Stimulated activated CD8-positive, alpha-beta memory T cell treated with anti-CD3 and anti-CD28 coated beads, Interleukin-7, amount 100 ng/mL, for 4 hours (primary cell): ENCODE data around the gene TTC9.

Experiments used
- DNase-seq, 2 donors: peaks; one replicate each; pipeline ENCODE4 v3.0.0-alpha.2; 2020; ENCODE audit warnings: low read depth in 2 of 2

TTC9 gene

DNA sequence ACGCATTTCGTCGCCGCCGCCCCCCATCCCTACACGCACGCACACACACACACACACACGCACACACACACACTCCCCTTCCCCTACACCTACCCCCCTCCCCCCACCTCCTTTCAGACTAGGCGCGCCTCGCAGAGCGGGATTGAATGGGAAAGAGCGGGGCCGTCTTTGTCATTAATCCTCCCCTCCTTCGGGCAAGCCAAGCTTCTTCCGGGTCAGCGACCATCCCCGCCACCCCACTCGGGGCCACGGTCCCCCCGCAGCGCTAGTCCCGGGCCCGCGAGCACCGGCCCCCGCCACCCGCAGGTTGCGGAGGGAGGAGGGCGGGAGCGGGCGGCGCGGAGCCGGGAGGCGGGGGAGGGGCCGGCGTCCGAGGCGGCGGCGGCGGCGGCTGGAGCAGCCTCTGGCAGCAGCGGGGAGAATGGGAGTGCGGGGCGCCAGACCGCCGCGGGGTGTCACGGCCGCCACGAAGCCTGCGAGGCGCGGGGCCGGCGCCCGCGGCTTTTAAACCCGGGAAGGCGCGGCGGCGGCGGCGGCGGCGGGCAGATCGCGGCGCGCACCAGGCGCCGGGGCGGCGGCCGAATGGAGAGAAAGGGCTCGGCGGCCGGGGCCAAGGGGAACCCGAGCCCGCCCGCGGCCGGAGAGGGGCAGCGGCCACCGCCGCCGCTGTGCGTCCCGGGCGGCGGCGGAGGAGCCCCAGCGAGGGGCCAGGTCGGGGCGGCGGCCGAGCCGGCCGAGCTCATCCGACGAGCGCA lies at the start of gene TTC9:
Gene TTC9, plus strand, starts transcription at position 369 of the 755 bp plus-strand sequence. Its CDS starts 214 bp downstream, at position 583.
- peak in 1 of 2 donors; percentile 22 for DNase-seq

GRCh38 chr14:70594461-70594860 lies 47.3 kb upstream of the TTC9 start:
- no peak for DNase-seq

- DNase-seq: no peak
Measured at GRCh38 chr14:70595443-70596185, 46.1 kb upstream of the TTC9 start.

GRCh38 chr14:70597731-70598130 lies 44.0 kb upstream of the TTC9 start:
- no peak for DNase-seq

DNA sequence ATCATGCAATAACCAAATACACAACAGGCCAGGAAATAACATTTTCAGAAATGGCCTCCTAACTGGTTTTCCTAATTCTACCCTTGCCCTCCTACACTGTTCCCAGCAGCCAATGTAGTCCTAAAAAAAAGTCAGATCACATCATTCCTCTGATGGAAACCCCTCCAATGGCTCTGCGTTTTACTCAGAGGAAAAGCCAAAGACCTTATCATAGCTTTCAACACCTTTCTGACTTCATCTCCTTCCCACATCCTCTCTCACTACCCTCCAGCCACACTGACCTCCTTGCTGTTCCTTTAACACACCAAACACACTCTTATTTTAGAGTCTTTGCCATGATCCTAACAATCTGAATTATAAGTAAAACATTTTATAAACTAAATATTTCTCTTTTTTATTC lies 42.4 kb upstream of the TTC9 start:
- DNase-seq: no peak

GRCh38 chr14:70600382-70601157 lies 41.1 kb upstream of the TTC9 start, which contains the start of gene MED6:
MED6 (minus strand) TSS chr14:70600655; CDS start chr14:70600637, 18 bp downstream.
- peak; percentile 87 to 89 for DNase-seq

GRCh38 chr14:70601162-70601561 lies 40.6 kb upstream of the TTC9 start:
- DNase-seq: no peak

- no peak for DNase-seq
Measured at GRCh38 chr14:70602254-70602653, 39.5 kb upstream of the TTC9 start.

DNA sequence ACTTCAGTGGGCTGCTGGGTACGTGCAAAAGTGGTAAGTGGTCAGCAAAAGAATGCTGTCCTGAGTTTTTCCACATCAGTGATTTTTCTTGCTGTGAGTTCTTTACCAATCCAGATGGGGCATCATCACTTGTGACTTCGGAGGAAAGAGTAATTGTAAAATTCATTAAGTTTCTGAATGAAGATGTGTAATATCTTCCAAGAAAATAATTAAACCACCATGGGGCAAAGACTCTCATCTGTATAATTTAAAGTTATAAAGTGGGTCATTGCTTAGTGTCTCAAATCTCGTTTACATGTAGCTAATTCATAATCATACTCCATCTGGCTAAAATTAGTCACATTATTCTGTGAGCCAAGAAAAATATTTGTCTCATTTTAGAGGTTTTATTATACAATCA lies 30.5 kb upstream of the TTC9 start:
- no peak for DNase-seq

GRCh38 chr14:70616646-70617045 lies 25.1 kb upstream of the TTC9 start:
- DNase-seq: no peak

DNA sequence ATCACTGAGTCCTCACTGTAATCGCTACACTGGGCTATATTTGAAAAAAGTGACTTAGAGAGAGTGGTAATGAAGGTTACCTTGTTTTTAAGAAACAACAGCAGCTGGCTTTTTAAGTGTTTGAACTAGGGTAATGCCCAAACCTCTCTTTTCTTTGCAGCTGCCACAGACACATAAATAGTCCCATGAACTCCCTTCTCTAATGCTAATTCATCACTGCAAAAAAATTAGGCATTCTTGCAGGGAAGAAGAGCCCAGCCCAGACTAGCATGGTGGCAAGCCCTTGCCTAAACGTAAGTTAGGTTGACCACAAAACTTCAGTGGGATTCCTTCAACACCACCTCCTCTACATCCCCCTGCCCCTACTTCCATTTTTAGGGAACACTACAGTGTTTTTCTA lies 23.4 kb upstream of the TTC9 start:
- no peak for DNase-seq

DNA sequence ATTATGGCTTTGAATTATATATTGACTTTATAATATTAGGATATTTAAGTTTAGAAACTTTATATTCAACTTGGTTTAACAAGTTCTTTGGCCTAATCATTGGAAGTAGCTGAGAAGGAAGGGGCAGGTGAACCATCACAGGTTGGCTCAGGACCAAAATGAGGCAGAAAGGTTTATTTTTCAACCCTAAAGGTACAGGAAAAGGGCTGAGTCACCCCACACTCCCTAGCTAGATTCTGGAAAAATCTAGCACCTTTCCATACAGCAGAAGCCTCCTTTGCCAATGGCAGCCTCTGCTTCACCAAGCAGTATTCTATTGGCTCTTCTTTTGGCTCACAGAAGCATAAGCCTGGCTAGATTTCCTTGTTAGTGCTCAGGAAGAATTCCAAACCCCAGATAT lies 22.0 kb upstream of the TTC9 start:
- DNase-seq: no peak

DNA sequence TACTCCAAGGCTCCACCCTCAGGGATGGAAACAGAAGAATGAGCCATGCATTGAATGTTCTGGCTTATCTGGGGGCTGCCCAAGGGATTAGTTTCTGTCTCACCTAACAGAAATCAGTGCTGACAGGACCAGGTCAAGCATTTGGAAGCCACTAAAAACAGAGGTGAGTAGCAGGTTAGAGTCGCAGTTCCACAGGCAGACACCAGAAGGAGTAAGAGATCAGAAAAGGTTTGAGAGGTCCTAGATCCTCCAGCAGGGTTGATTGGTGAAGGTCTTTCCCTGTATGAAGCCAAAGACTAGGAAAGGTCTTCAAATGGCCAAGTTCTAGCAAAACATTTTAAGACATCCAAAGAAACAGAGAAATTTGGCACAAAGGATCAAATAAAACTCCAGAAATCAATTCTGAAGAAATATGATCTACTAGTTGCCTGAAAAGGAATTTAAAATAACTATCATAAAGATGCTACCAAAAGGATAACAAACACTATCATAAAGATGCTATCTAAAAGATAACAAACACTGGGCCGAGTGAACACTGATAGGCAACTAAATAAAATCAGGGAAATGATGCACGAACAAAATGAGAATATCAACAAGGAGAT lies 19.5 kb upstream of the TTC9 start:
- DNase-seq: no peak

GRCh38 chr14:70624972-70625371 lies 16.7 kb upstream of the TTC9 start:
- no peak for DNase-seq

GRCh38 chr14:70631948-70632347 lies 9.8 kb upstream of the TTC9 start:
- no peak for DNase-seq

- no peak for DNase-seq
Measured at GRCh38 chr14:70635971-70636595, 5.6 kb upstream of the TTC9 start.

GRCh38 chr14:70638416-70638815 lies 3.3 kb upstream of the TTC9 start:
- no peak for DNase-seq

DNA sequence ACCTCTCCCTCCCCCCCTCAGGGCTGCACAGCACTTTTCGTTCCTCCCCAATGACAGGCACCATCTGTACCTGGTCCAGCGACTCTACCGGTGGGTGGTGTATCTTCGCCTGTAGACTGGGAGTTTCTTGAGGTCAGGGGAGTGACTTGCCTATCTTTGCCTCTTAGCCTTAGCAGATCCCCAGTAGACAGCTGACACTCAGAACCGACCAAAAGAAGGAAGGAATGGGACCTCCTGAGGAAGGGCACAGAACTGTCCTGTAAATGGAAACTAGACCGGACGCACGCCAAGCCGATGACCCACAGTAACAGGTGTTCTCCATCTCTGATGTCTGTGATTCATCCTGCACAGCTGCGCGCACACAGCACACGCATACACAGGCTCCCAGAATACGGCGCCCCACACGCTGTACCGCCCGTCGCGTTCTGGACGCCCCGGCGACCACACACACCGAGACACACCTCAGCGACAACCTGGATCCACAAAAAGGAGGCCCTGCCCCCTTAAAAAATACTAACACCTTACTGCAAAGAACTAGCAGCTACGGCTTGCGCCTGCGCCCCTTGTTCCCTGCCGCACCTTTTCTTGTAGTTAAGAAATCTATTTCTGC lies 673 bp upstream of the TTC9 start:
- peak in 1 of 2 donors; percentile 26 for DNase-seq

DNA sequence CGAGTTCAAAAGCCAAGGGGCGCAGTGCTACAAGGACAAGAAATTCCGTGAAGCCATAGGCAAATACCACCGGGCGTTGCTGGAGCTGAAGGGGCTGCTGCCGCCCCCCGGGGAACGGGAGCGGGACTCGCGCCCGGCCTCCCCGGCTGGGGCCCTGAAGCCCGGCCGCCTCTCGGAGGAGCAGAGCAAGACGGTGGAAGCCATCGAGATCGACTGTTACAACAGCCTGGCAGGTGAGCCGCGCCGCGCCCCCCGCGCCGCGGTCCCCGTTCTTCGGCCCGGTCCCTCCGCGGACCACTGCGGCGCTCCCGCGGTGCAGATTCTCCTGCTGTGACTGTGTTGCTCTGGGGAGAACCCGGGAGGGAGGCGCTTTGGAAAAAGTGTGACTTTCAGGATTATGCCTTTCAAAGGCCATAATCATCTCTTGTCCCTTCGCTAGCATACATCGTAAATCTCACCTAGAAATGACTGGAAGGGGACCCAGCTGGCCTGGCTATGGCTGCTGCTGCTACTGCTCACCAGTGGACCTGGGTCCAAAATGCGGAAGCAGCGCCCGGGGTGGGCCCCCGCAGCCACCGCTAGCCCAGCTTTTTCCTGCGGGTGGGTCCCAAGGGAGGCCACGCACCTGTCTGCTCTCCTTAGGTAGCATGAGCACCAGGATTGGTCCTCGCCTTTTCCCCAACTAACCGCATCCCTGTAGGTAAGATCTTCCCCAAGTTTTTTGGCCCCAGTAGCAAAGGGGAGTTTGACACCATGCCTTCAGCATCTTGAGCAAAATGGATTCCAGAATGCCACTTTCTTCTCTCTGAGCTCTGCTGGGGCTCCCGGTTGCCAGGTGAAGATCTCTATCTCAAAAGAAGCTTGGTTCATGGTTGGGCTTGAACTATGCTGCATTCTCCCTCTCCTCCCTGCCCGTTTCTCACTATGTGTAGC lies 853 bp downstream of the TTC9 start:
- DNase-seq: no peak

- no peak for DNase-seq
Measured at GRCh38 chr14:70643967-70644366, 2.3 kb downstream of the TTC9 start.
